ENCODE measurements around the gene ORM1.

ORM1 gene

GRCh38 chr9:114288193-114289091 lies 34.5 kb upstream of the ORM1 start:
- DNase-seq = no peak

GRCh38 chr9:114289106-114289505 lies 33.8 kb upstream of the ORM1 start:
- no peak for DNase-seq

- DNase-seq = no peak
Observed at GRCh38 chr9:114289571-114290481, 33.1 kb upstream of the ORM1 start.

GRCh38 chr9:114290561-114290986 lies 32.3 kb upstream of the ORM1 start:
- no peak for DNase-seq

- DNase-seq = peak; percentile 27
Observed at GRCh38 chr9:114291064-114291474, 31.8 kb upstream of the ORM1 start.

- no peak for DNase-seq
Observed at GRCh38 chr9:114291886-114292590, 30.9 kb upstream of the ORM1 start.

GRCh38 chr9:114294664-114295063 lies 28.2 kb upstream of the ORM1 start:
- no peak for DNase-seq

- no peak for DNase-seq
Observed at GRCh38 chr9:114296338-114296737, 26.6 kb upstream of the ORM1 start.

GRCh38 chr9:114299286-114300152 lies 23.4 kb upstream of the ORM1 start:
- no peak for DNase-seq

GRCh38 chr9:114300153-114300845 lies 22.6 kb upstream of the ORM1 start:
- no peak for DNase-seq

GRCh38 chr9:114300846-114301797 lies 21.8 kb upstream of the ORM1 start:
- DNase-seq = no peak

- no peak for DNase-seq
Observed at GRCh38 chr9:114301798-114302565, 20.9 kb upstream of the ORM1 start.

- no peak for DNase-seq
Observed at GRCh38 chr9:114302727-114303126, 20.2 kb upstream of the ORM1 start.

- no peak for DNase-seq
Observed at GRCh38 chr9:114303571-114303970, 19.3 kb upstream of the ORM1 start.

GRCh38 chr9:114303977-114304376 lies 18.9 kb upstream of the ORM1 start:
- DNase-seq = no peak

GRCh38 chr9:114304416-114305188 lies 18.3 kb upstream of the ORM1 start:
- DNase-seq = no peak

- DNase-seq = no peak
Observed at GRCh38 chr9:114307899-114308267, 15.0 kb upstream of the ORM1 start.

- DNase-seq = no peak
Observed at GRCh38 chr9:114308361-114308950, 14.4 kb upstream of the ORM1 start.
